OCI-LY3 (cell line): ENCODE results near the gene HOMEZ.
"Not testable (repeated sequence)": the region's sequence is repeated elsewhere in the genome, so short reads cannot be mapped to it uniquely, and the experiment has no call there.

Source experiments
- CTCF ChIP-seq: fragments of 200-600, 300-600 bp; sonication (generic); IDR thresholded peaks from 2 replicates; pipeline ENCODE4 v1.5.1; 2014; ENCODE audit warnings: antibody characterized with exemption, low read length, low read depth
- EZH2phosphoT487 ChIP-seq: fragments of 200-600 bp; shearing (Covaris generic); IDR thresholded peaks from 2 replicates; pipeline ENCODE4 v1.6.1; 2018; ENCODE audit warnings: antibody characterized with exemption, mixed run types, low read depth

GRCh38 chr14:23277928-23278327, 8.0 kb downstream of the HOMEZ start:
- TF ChIP-seq CTCF, EZH2phosphoT487: not testable (repeated sequence)
